Caco-2 (cell line): ENCODE results near the gene CLIP2. TPM values are rescaled to one million over a fixed set of nuclear protein-coding genes. Genes with fewer than 3 reads are reported as not detected.
"Not testable (repeated sequence)": the region's sequence is repeated elsewhere in the genome, so short reads cannot be mapped to it uniquely, and the experiment has no call there.

Experiments
- BruUV-seq: library from RNA; stranded (reverse); fragments of 400-500 nt; replicated peaks from 2 replicates; lab custom pipeline; 2021; lab: Mats Ljungman, UMichigan
- CTCF ChIA-PET: fragments of 300-600 bp; sonication (Branson Sonifier 250); formaldehyde crosslinking; loops from one replicate; lab custom pipeline; 2022; ENCODE audit warnings: antibody characterized with exemption; lab: Charles Lee
- POLR2A ChIA-PET: fragments of 300-600 bp; sonication (Branson Sonifier 250); formaldehyde crosslinking; loops from one replicate; lab custom pipeline; 2022; ENCODE audit warnings: antibody characterized with exemption; lab: Charles Lee
- DNase-seq, 2 experiments: peaks; one replicate each; pipeline versions ENCODE4 v3.0.0 to v3.0.0-alpha.2; 2020 to 2022
- H3K27me3 ChIP-seq: replicated peaks from 2 replicates; pipeline ENCODE4 v1.6.0; 2011; ENCODE audit warnings: low read length; ENCODE audit not compliant: control insufficient read depth, insufficient read depth
- H3K36me3 ChIP-seq: 2 replicates; pipeline ENCODE4 v1.5.1; 2011; ENCODE audit warnings: low read length; ENCODE audit not compliant: control insufficient read depth, insufficient read depth
- H3K4me1 ChIP-seq: fragments of 250-450 bp; sonication (Bioruptor Pico); 2 replicates; pipeline ENCODE4 v1.5.1; 2020; ENCODE audit warnings: mild to moderate bottlenecking
- H3K4me3 ChIP-seq: 2 replicates; pipeline ENCODE4 v1.5.1; 2011; ENCODE audit warnings: low read depth, mild to moderate bottlenecking, control low read depth, low read length
- H3K9me3 ChIP-seq: fragments of 250-450 bp; sonication (Bioruptor Pico); 2 replicates; pipeline ENCODE4 v1.5.1; 2020; ENCODE audit warnings: mild to moderate bottlenecking, moderate library complexity
- H3K27ac Mint-ChIP-seq: one replicate; pipeline ENCODE4 v1.8.0; 2022; ENCODE audit warnings: mixed read lengths; ENCODE audit not compliant: unreplicated experiment
- H3K27me3 Mint-ChIP-seq: one replicate; pipeline ENCODE4 v1.8.0; 2022; ENCODE audit warnings: mixed read lengths; ENCODE audit not compliant: insufficient read depth, unreplicated experiment
- H3K36me3 Mint-ChIP-seq: one replicate; pipeline ENCODE4 v1.8.0; 2022; ENCODE audit warnings: mild to moderate bottlenecking, mixed read lengths; ENCODE audit not compliant: insufficient read depth, unreplicated experiment
- H3K4me1 Mint-ChIP-seq: one replicate; pipeline ENCODE4 v1.8.0; 2022; ENCODE audit warnings: low read depth, mixed read lengths; ENCODE audit not compliant: unreplicated experiment
- H3K4me3 Mint-ChIP-seq: one replicate; pipeline ENCODE4 v1.8.0; 2022; ENCODE audit warnings: mild to moderate bottlenecking, moderate library complexity, mixed read lengths; ENCODE audit not compliant: unreplicated experiment
- H3K9me3 Mint-ChIP-seq: one replicate; pipeline ENCODE4 v1.8.0; 2022; ENCODE audit warnings: mixed read lengths; ENCODE audit not compliant: unreplicated experiment
- CTCF ChIP-seq, 2 experiments: fragments of 200-600 bp in 1 of 2; IDR thresholded peaks; 1 replicate in 1 of 2; 2 replicates in 1 of 2; pipeline versions ENCODE4 v1.5.1 to v1.8.0; 2011 to 2022; ENCODE audit warnings: antibody characterized with exemption in 1 of 2, control low read depth in 1 of 2, inconsistent platforms in 1 of 2, low read depth in 1 of 2, low read length in 1 of 2, mild to moderate bottlenecking in 1 of 2, moderate library complexity in 1 of 2; ENCODE audit not compliant: insufficient read depth in 1 of 2, severe bottlenecking in 1 of 2, unreplicated experiment in 1 of 2
- intact Hi-C: fragments of 100-400 bp; cut with micrococcal nuclease; formaldehyde crosslinking; loops from one replicate; pipeline ENCODE4 v1.10.0; 2022; ENCODE audit not compliant: unreplicated experiment
- total RNA-seq: library from RNA; stranded (reverse); gene quantifications from 2 replicates; pipeline ENCODE4 v1.2.3, GENCODE V29; 2022

The CLIP2 gene
- total RNA-seq, 1 experiment from 2014 or later = 19.5 TPM

GRCh38 chr7:74349621-74350020 is 60.4 kb downstream of the CLIP2 start:
- intact Hi-C loops = no loop called here
- no peaks in the 10 kb centered on the region for H3K4me1 ChIP-seq
- no peak overlapping the region for H3K27ac Mint-ChIP-seq
- POLR2A ChIA-PET = no interaction called here
- BruUV-seq = no TSS peak
- no peaks in the 10 kb centered on the region for H3K9me3 Mint-ChIP-seq
- peaks cover 36% of the 10 kb centered on the region for H3K36me3 Mint-ChIP-seq
- no peak for TF ChIP-seq CTCF (IDR thresholded peaks at IDR 0.05; ENCODE audit: insufficient read depth in 1 of 2, low read depth in 1 of 2, low read length in 1 of 2, severe bottlenecking in 1 of 2, unreplicated experiment in 1 of 2)
- no peaks in the 10 kb centered on the region for H3K9me3 ChIP-seq
- no peaks in the 10 kb centered on the region for H3K27me3 ChIP-seq
- H3K4me3 Mint-ChIP-seq = no peak overlapping the region
- no peaks in the 10 kb centered on the region; the same call in 1 of the 2 replicates for H3K36me3 ChIP-seq
- CTCF ChIA-PET = no interaction called here
- no peaks in the 10 kb centered on the region for H3K4me1 Mint-ChIP-seq
- DNase-seq = no peak
- no peaks in the 10 kb centered on the region for H3K27me3 Mint-ChIP-seq
- no peak overlapping the region for H3K4me3 ChIP-seq

GRCh38 chr7:74350751-74351150 is 61.5 kb downstream of the CLIP2 start:
- intact Hi-C loops = no loop called here
- no peak overlapping the region for H3K4me3 Mint-ChIP-seq

GRCh38 chr7:74351836-74352235 is 62.6 kb downstream of the CLIP2 start:
- intact Hi-C loops = no loop called here
- CTCF ChIA-PET = no interaction called here

More at GRCh38 chr7:74350751-74351150, 61.5 kb downstream of the CLIP2 start:
- no TSS peak for BruUV-seq
- DNase-seq = no peak
- ChIA-PET POLR2A (no interaction called here), CTCF (no interaction called here)
- Mint-ChIP-seq H3K9me3 (no peaks in the 10 kb centered on the region), H3K27me3 (no peaks in the 10 kb centered on the region), H3K27ac (no peak overlapping the region), H3K36me3 (peaks cover 41% of the 10 kb centered on the region), H3K4me1 (no peaks in the 10 kb centered on the region)
- no peak for TF ChIP-seq CTCF (IDR thresholded peaks at IDR 0.05; ENCODE audit: insufficient read depth in 1 of 2, low read depth in 1 of 2, low read length in 1 of 2, severe bottlenecking in 1 of 2, unreplicated experiment in 1 of 2)
- Histone ChIP-seq H3K36me3 (no peaks in the 10 kb centered on the region; the same call in 1 of the 2 replicates), H3K4me3 (no peak overlapping the region), H3K9me3 (0 out of 2 replicates have a peak, but pooled peaks cover 2% of the 10 kb centered on the region), H3K4me1 (no peaks in the 10 kb centered on the region), H3K27me3 (no peaks in the 10 kb centered on the region; the same call in 1 of the 2 replicates)

GRCh38 chr7:74352551-74353138 is 63.4 kb downstream of the CLIP2 start:
- H3K36me3 ChIP-seq, H3K4me1 Mint-ChIP-seq, H3K9me3 ChIP-seq, H3K4me3 ChIP-seq, BruUV-seq, H3K27me3 ChIP-seq, intact Hi-C loops, POLR2A ChIA-PET, H3K4me3 Mint-ChIP-seq, H3K4me1 ChIP-seq, H3K9me3 Mint-ChIP-seq, H3K27ac Mint-ChIP-seq, CTCF ChIA-PET, DNase-seq, H3K27me3 Mint-ChIP-seq: not testable (repeated sequence)
- H3K36me3 Mint-ChIP-seq = peaks cover 47% of the 10 kb centered on the region

More at GRCh38 chr7:74351836-74352235, 62.6 kb downstream of the CLIP2 start:
- peaks cover 49% of the 10 kb centered on the region for H3K36me3 Mint-ChIP-seq
- no peaks in the 10 kb centered on the region; the same call in 1 of the 2 replicates for H3K27me3 ChIP-seq
- H3K27ac Mint-ChIP-seq = no peak overlapping the region
- no peaks in the 10 kb centered on the region for H3K9me3 Mint-ChIP-seq
- BruUV-seq = no TSS peak
- no peaks in the 10 kb centered on the region for H3K27me3 Mint-ChIP-seq
- POLR2A ChIA-PET = no interaction called here
- H3K4me1 ChIP-seq = no peaks in the 10 kb centered on the region
- DNase-seq = no peak
- H3K9me3 ChIP-seq = 0 out of 2 replicates have a peak, but pooled peaks cover 8% of the 10 kb centered on the region
- H3K36me3 ChIP-seq = no peaks in the 10 kb centered on the region; the same call in 1 of the 2 replicates
- no peak overlapping the region for H3K4me3 Mint-ChIP-seq
- H3K4me1 Mint-ChIP-seq = no peaks in the 10 kb centered on the region
- no peak for TF ChIP-seq CTCF (IDR thresholded peaks at IDR 0.05; ENCODE audit: insufficient read depth in 1 of 2, low read depth in 1 of 2, low read length in 1 of 2, severe bottlenecking in 1 of 2, unreplicated experiment in 1 of 2)
- no peak overlapping the region for H3K4me3 ChIP-seq
